OCI-LY1 (cell line): ENCODE results near the gene IDH2.

Experiments
- H2AFZ ChIP-seq: fragments of 200-600 bp; sonication (generic), shearing (Covaris generic); 2 replicates; pipeline ENCODE4 v1.6.0; 2014; ENCODE audit warnings: antibody characterized with exemption, mild to moderate bottlenecking, low read length
- H3F3A ChIP-seq: fragments of 200-600 bp; sonication (generic), shearing (Covaris generic); 2 replicates; pipeline ENCODE4 v1.6.0; 2014; ENCODE audit warnings: mild to moderate bottlenecking, antibody characterized with exemption, low read length, moderate library complexity; ENCODE audit not compliant: insufficient read depth
- H3K27ac ChIP-seq: fragments of 200-600 bp; sonication (generic); 2 replicates; pipeline ENCODE4 v1.5.1; 2014; ENCODE audit warnings: low read length, mixed run types, mild to moderate bottlenecking, low read depth; ENCODE audit not compliant: poor library complexity, severe bottlenecking
- H3K27me3 ChIP-seq: fragments of 200-600 bp; sonication (generic); 2 replicates; pipeline ENCODE4 v1.6.0; 2014; ENCODE audit warnings: antibody characterized with exemption, mild to moderate bottlenecking, low read length, moderate library complexity; ENCODE audit not compliant: insufficient read depth
- H3K36me3 ChIP-seq: fragments of 200-600 bp; sonication (generic); 2 replicates; pipeline ENCODE4 v1.6.1; 2014; ENCODE audit warnings: mild to moderate bottlenecking, antibody characterized with exemption, low read length, moderate library complexity, mixed read lengths; ENCODE audit not compliant: insufficient read depth
- H3K4me1 ChIP-seq: fragments of 200-600 bp; sonication (generic); 2 replicates; pipeline ENCODE4 v1.5.1; 2014; ENCODE audit warnings: mild to moderate bottlenecking, low read length, moderate library complexity; ENCODE audit not compliant: insufficient read depth, severe bottlenecking
- H3K4me2 ChIP-seq: fragments of 200-600 bp; sonication (generic), shearing (Covaris generic); 2 replicates; pipeline ENCODE4 v1.6.1; 2014; ENCODE audit warnings: low read length
- H3K4me3 ChIP-seq: fragments of 200-600 bp; sonication (generic); 2 replicates; pipeline ENCODE4 v1.5.1; 2014; ENCODE audit warnings: low read length, low read depth, mild to moderate bottlenecking, mixed read lengths; ENCODE audit not compliant: poor library complexity, severe bottlenecking
- H3K79me2 ChIP-seq: fragments of 200-600 bp; shearing (Covaris generic); 2 replicates; pipeline ENCODE4 v1.6.1; 2016; ENCODE audit warnings: mixed run types, low read length, mixed read lengths; ENCODE audit not compliant: insufficient read depth
- H3K9ac ChIP-seq: fragments of 200-600 bp; sonication (generic), shearing (Covaris generic); 2 replicates; pipeline ENCODE4 v1.6.1; 2014; ENCODE audit warnings: mild to moderate bottlenecking, low read length, mixed read lengths
- H3K9me2 ChIP-seq: fragments of 200-600 bp; sonication (generic), shearing (Covaris generic); 2 replicates; pipeline ENCODE4 v1.6.1; 2014; ENCODE audit warnings: low read depth, mild to moderate bottlenecking, low read length, mixed read lengths
- H3K9me3 ChIP-seq: fragments of 200-600 bp; shearing (Covaris generic); 2 replicates; pipeline ENCODE4 v1.6.1; 2014; ENCODE audit warnings: low read length, mixed read lengths
- H4K20me1 ChIP-seq: fragments of 200-600 bp; sonication (generic), shearing (Covaris generic); 2 replicates; pipeline ENCODE4 v1.6.0; 2016; ENCODE audit warnings: mild to moderate bottlenecking, low read length; ENCODE audit not compliant: insufficient read depth
- CTCF ChIP-seq: fragments of 200-600 bp; sonication (generic), shearing (Covaris generic); IDR thresholded peaks from 2 replicates; pipeline ENCODE4 v1.5.1; 2017; ENCODE audit warnings: mild to moderate bottlenecking, antibody characterized with exemption, low read length, moderate library complexity, mixed read lengths
- EZH2 ChIP-seq: fragments of 200-600 bp; sonication (generic), shearing (Covaris generic); IDR thresholded peaks from 2 replicates; pipeline ENCODE4 v1.8.0; 2017; ENCODE audit warnings: borderline replicate concordance, mixed run types, mild to moderate bottlenecking, antibody characterized with exemption, low read length, moderate library complexity, mixed read lengths

IDH2 gene

GRCh38 chr15:90106522-90107117, 4.4 kb upstream of the IDH2 start:
- no peaks in the 10 kb centered on the region for H3K36me3 ChIP-seq
- 0 out of 2 replicates have a peak, but pooled peaks cover 4% of the 10 kb centered on the region for H3K27me3 ChIP-seq
- no peak overlapping the region for H3K4me2 ChIP-seq
- no peaks in the 10 kb centered on the region for H3K79me2 ChIP-seq
- TF ChIP-seq EZH2 (no peak), CTCF (no peak)
- no peaks in the 10 kb centered on the region for H3K9me2 ChIP-seq
- peaks cover 3% of the 10 kb centered on the region for H3K4me1 ChIP-seq
- no peak overlapping the region for H2AFZ ChIP-seq
- no peaks in the 10 kb centered on the region for H3F3A ChIP-seq
- no peak overlapping the region for H3K4me3 ChIP-seq
- H3K9me3 ChIP-seq: no peaks in the 10 kb centered on the region
- no peak overlapping the region for H3K9ac ChIP-seq
- no peaks in the 10 kb centered on the region for H4K20me1 ChIP-seq
- no peak overlapping the region for H3K27ac ChIP-seq

GRCh38 chr15:90105521-90105920, 3.3 kb upstream of the IDH2 start:
- Histone ChIP-seq H3K4me1 (peaks cover 14% of the 10 kb centered on the region), H4K20me1 (no peaks in the 10 kb centered on the region), H3K4me2 (no peak overlapping the region), H2AFZ (no peak overlapping the region), H3F3A (no peaks in the 10 kb centered on the region), H3K27me3 (0 out of 2 replicates have a peak, but pooled peaks cover 4% of the 10 kb centered on the region), H3K9ac (no peak overlapping the region), H3K36me3 (no peaks in the 10 kb centered on the region), H3K4me3 (no peak overlapping the region), H3K27ac (no peak overlapping the region), H3K9me3 (no peaks in the 10 kb centered on the region), H3K9me2 (no peaks in the 10 kb centered on the region), H3K79me2 (no peaks in the 10 kb centered on the region)
- no peak for TF ChIP-seq EZH2
- TF ChIP-seq CTCF: no peak

- H3K36me3 ChIP-seq: no peaks in the 10 kb centered on the region
- H2AFZ ChIP-seq: no peak overlapping the region
- 0 out of 2 replicates have a peak, but pooled peaks cover 6% of the 10 kb centered on the region for H3F3A ChIP-seq
- peaks cover 24% of the 10 kb centered on the region for H3K4me1 ChIP-seq
- no peak overlapping the region for H3K9ac ChIP-seq
- H4K20me1 ChIP-seq: no peaks in the 10 kb centered on the region
- no peak overlapping the region for H3K4me3 ChIP-seq
- H3K79me2 ChIP-seq: no peaks in the 10 kb centered on the region
- TF ChIP-seq EZH2 (no peak), CTCF (no peak)
- no peaks in the 10 kb centered on the region for H3K9me2 ChIP-seq
- no peak overlapping the region for H3K4me2 ChIP-seq
- no peaks in the 10 kb centered on the region for H3K9me3 ChIP-seq
- H3K27me3 ChIP-seq: 0 out of 2 replicates have a peak, but pooled peaks cover 4% of the 10 kb centered on the region
- no peak overlapping the region for H3K27ac ChIP-seq
These were observed 2.3 kb upstream of the IDH2 start for GRCh38 chr15:90104551-90104950.
